RWPE1 (cell line): Measurements from ENCODE around the gene FAM219B.

Source experiments
- CTCF ChIA-PET: fragments of 350-600 bp; sonication (Branson Sonifier 250); formaldehyde crosslinking; extraction: SDS; loops from one replicate; lab custom pipeline; 2021; lab: Yijun Ruan, JAX
- POLR2A ChIA-PET: fragments of 400-600 bp; formaldehyde crosslinking; extraction: SDS; loops from one replicate; lab custom pipeline; 2020; ENCODE audit warnings: antibody characterized with exemption; ENCODE audit not compliant: low non-redundant PET; lab: Yijun Ruan, JAX
- DNase-seq: peaks from one replicate; pipeline ENCODE4 v3.0.0; 2012; ENCODE audit warnings: low spot score
- H3K27ac ChIP-seq: fragments of 450-650 bp; 2 replicates; pipeline ENCODE4 v1.5.1; 2017
- TF ChIP-seq, protein P1 (sequence below): fragments of 450-650 bp; conservative IDR thresholded peaks from 2 replicates; pipeline ENCODE4 v1.5.1; 2017; ENCODE audit warnings: low read depth, mild to moderate bottlenecking

Gene FAM219B

DNA sequence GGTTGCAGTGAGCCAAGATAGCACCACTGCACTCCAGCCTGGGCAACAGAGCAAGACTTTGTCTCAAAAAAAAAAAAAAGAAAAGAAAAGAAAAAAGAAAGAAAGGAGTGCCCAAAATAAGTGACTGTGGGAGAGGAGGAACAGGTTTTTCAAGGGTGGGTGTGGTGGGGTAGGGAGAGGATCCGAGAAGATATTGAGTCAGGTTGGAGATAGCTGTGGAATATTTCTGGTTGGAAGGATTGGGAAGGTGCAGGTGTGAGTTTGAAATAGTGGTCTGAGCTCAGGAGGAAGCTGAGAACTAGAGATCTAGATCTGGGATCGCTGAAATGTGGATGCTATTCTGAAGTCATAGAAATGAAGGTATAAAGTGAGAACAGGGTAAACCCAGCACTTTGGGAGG, 41.3 kb downstream of the FAM219B start:
- ChIA-PET POLR2A (no interaction called here), CTCF (interaction anchor here (0.6 to 2.0 kb wide), 2 partner anchors 36 to 61 kb away, joined by 3 to 6 read pairs; no protein-coding TSS in a partner anchor)
- DNase-seq, result peak; percentile 31
- TF ChIP-seq, protein P1, sequence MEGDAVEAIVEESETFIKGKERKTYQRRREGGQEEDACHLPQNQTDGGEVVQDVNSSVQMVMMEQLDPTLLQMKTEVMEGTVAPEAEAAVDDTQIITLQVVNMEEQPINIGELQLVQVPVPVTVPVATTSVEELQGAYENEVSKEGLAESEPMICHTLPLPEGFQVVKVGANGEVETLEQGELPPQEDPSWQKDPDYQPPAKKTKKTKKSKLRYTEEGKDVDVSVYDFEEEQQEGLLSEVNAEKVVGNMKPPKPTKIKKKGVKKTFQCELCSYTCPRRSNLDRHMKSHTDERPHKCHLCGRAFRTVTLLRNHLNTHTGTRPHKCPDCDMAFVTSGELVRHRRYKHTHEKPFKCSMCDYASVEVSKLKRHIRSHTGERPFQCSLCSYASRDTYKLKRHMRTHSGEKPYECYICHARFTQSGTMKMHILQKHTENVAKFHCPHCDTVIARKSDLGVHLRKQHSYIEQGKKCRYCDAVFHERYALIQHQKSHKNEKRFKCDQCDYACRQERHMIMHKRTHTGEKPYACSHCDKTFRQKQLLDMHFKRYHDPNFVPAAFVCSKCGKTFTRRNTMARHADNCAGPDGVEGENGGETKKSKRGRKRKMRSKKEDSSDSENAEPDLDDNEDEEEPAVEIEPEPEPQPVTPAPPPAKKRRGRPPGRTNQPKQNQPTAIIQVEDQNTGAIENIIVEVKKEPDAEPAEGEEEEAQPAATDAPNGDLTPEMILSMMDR, result no peak
- peak overlapping the region; percentile 83 for H3K27ac ChIP-seq

DNA sequence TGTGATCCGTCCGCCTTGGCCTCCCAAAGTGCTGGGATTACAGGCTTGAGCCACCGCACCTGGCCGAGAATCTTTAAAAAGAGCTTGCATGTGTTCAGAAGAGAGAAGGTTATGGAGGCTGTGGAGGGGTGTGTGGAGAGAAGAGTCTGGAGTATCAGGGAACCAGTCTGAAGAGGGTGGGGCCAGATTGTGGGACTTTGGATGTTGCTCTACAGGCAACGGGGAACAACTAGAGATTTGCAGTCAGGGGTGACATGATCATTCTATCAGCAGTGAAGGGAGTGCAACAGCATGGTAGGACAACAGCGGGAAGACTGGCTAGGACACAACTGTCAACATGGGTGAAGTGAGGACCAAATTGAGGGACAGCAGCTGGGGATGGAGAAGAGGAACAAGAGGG, 42.4 kb downstream of the FAM219B start:
- ChIA-PET CTCF (interaction anchor here (1.0 kb wide), 1 partner anchor 87 kb away, joined by 8 read pairs; no protein-coding TSS in a partner anchor), POLR2A (interaction anchor here (1.0 kb wide), 1 partner anchor 19 kb away, joined by 3 read pairs; no protein-coding TSS in a partner anchor)
- peak overlapping the region; percentile 76 for H3K27ac ChIP-seq
- no peak for DNase-seq
- TF ChIP-seq, protein P1, result no peak

DNA sequence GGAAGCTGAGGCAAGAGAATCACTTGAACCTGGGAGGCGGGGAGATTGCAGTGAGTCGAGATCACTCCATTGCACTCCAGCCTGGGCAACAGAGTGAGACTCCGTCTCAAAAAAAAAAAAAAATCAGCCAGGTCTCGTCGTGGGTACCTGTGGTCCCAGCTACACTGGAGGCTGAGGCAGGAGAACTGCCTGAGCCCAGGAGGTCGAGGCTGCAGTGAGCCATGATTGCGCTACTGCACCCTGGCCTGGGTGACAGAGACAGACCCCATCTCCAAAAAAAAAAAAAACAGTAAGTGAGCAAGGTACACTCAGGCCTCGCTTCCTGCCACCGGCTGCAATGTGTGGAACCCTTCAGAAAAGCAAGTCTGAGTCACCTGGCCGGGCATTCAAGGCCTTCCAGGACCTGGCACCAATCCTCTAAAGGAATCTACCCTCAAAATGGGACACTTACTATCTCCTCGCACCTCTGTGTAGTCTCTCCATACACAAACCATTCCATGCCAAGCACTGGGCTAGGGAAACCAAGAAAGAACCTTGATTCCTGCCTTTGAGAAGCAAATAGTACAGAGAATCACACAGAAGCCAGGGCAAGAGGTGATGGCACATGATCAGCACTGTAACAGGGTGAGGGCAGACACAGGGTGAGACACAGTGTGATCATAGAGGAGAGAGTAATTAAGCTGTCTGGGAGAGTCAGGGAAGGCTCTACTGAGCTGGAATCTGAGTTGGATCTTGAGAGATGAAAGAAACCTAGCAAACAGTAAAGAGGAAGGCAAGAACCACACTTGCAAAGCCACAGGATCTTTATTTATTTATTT, 43.2 kb downstream of the FAM219B start:
- DNase-seq, result peak; percentile 44
- TF ChIP-seq, protein P1, result no peak
- peak overlapping the region; percentile 76 for H3K27ac ChIP-seq
- POLR2A ChIA-PET, result interaction anchor here (1.0 kb wide), 1 partner anchor 18 kb away, joined by 3 read pairs; no protein-coding TSS in a partner anchor
- CTCF ChIA-PET, result interaction anchor here (1.0 to 1.6 kb wide), 2 partner anchors 39 to 88 kb away, joined by 5 to 8 read pairs; no protein-coding TSS in a partner anchor

- ChIA-PET POLR2A (no interaction called here), CTCF (interaction anchor here (0.6 to 1.1 kb wide), 2 partner anchors 43 to 804 kb away, joined by 4 read pairs; no protein-coding TSS in a partner anchor)
- TF ChIP-seq, protein P1, result no peak
- no peak for DNase-seq
- no peak overlapping the region for H3K27ac ChIP-seq
Observed at GRCh38 chr15:74858369-74858740, 48.3 kb downstream of the FAM219B start.

DNA sequence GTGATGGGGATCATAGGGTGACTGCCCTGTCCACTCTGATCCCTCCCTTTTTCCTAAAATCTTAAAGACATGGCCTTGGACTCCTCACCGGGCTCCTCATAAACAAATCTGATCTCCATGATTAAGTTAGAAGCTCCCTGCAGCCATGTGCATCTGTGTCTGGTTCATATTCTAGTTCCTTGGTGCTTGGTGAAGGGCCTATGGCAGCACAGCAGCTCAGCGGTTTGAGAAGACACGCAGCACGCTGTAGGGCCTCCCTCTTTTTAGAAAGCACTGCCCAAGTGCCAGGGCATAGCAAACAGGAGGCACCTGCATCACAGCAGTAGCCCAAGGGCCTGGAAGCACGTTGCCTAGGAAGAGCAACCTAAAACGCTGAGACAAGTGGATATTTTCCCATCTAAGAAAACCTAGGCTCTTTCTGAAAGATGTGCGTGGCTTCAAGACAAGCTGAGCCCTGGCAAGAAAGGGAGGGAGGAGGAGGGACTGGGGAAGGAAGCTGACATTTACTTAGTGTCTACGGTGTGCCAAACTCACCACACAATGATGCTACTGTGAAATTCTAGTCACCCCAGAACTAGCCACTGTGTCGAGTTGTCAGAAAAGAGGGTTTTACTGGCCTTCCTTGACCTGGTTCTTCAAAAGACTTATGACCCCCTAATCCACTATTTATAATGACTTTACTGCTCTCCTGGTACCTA, 48.8 kb downstream of the FAM219B start:
- TF ChIP-seq, protein P1, result no peak
- ChIA-PET CTCF (interaction anchor here (0.6 kb wide), 1 partner anchor 803 kb away, joined by 4 read pairs; no protein-coding TSS in a partner anchor), POLR2A (no interaction called here)
- no peak for DNase-seq
- H3K27ac ChIP-seq, result no peak overlapping the region; the same call in 1 of the 2 replicates

DNA sequence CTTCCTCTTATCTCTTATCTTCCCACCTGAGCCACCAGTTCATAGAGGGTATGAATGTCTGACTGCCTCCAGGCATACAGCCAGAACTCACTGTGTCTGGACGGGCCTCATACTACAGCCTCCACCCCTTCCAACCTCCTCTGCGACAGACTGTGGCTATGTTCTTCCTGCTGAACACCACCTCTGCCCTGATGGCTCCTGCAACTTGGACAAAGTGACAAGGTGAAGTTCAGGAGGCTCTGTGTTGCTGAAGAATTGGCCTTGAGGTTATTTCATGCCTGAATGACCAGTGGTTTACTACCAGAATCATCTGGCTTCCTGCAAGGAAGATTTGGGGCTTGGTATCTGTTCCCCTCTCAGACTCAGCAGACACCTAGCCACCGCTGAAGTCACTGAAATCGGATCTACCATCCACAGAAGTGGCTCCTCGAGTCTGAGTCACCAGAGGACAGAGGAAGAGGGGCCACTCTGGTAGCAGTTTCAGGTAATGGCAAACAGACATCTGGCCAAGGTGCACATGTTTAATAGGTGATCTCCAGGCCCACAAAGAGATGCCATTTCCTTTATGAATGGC, 49.5 kb downstream of the FAM219B start:
- H3K27ac ChIP-seq, result no peak overlapping the region
- POLR2A ChIA-PET, result no interaction called here
- CTCF ChIA-PET, result interaction anchor here (0.6 kb wide), 2 partner anchors 40 to 52 kb away, joined by 3 to 4 read pairs; no protein-coding TSS in a partner anchor
- DNase-seq, result no peak
- TF ChIP-seq, protein P1, result no peak
